ENCODE results near the gene SLC8A1.

GRCh38 chr2:40450796-40451430 lies 977 bp downstream of the SLC8A1 start:
- TF ChIP-seq, protein P1, sequence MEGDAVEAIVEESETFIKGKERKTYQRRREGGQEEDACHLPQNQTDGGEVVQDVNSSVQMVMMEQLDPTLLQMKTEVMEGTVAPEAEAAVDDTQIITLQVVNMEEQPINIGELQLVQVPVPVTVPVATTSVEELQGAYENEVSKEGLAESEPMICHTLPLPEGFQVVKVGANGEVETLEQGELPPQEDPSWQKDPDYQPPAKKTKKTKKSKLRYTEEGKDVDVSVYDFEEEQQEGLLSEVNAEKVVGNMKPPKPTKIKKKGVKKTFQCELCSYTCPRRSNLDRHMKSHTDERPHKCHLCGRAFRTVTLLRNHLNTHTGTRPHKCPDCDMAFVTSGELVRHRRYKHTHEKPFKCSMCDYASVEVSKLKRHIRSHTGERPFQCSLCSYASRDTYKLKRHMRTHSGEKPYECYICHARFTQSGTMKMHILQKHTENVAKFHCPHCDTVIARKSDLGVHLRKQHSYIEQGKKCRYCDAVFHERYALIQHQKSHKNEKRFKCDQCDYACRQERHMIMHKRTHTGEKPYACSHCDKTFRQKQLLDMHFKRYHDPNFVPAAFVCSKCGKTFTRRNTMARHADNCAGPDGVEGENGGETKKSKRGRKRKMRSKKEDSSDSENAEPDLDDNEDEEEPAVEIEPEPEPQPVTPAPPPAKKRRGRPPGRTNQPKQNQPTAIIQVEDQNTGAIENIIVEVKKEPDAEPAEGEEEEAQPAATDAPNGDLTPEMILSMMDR (IDR thresholded peaks at IDR 0.05) = no peak
- TF ChIP-seq POLR2A (IDR thresholded peaks at IDR 0.05) = no peak
